ENCODE results near the gene COBLL1. TPM values are rescaled to one million over a fixed set of nuclear protein-coding genes. Genes with fewer than 3 reads are reported as not detected.

COBLL1 gene
- total RNA-seq, 2 donors from 2014 or later = 14.9 to 21.1 TPM

- no peak for DNase-seq (ENCODE audit: low spot score)
- no peak overlapping the region for H3K4me3 ChIP-seq
- H3K9me3 ChIP-seq = no peaks in the 10 kb centered on the region
- no peak overlapping the region for H3K27ac ChIP-seq
- no peak for TF ChIP-seq CTCF (IDR thresholded peaks at IDR 0.05)
- H3K27me3 ChIP-seq = no peaks in the 10 kb centered on the region
- H3K36me3 ChIP-seq = no peaks in the 10 kb centered on the region
- peaks cover 0 to 8% of the 10 kb centered on the region in 2 donors for H3K4me1 ChIP-seq
Measured at GRCh38 chr2:164815071-164815793, 26.4 kb downstream of the COBLL1 start.

GRCh38 chr2:164813535-164813934 lies 28.1 kb downstream of the COBLL1 start:
- H3K36me3 ChIP-seq = no peaks in the 10 kb centered on the region
- peaks cover 0 to 10% of the 10 kb centered on the region in 2 donors for H3K4me1 ChIP-seq
- H3K9me3 ChIP-seq = no peaks in the 10 kb centered on the region

GRCh38 chr2:164812378-164812777 lies 29.2 kb downstream of the COBLL1 start:
- H3K36me3 ChIP-seq = no peaks in the 10 kb centered on the region
- no peak for TF ChIP-seq CTCF (IDR thresholded peaks at IDR 0.05)
- DNase-seq (ENCODE audit: low spot score) = no peak
- no peak overlapping the region for H3K4me3 ChIP-seq
- H3K9me3 ChIP-seq = no peaks in the 10 kb centered on the region
- no peaks in the 10 kb centered on the region for H3K27me3 ChIP-seq
- peaks cover 0 to 16% of the 10 kb centered on the region in 2 donors for H3K4me1 ChIP-seq
- H3K27ac ChIP-seq = no peak overlapping the region

More at GRCh38 chr2:164813535-164813934, 28.1 kb downstream of the COBLL1 start:
- Histone ChIP-seq H3K4me3 (no peak overlapping the region), H3K27ac (no peak overlapping the region), H3K27me3 (no peaks in the 10 kb centered on the region)
- DNase-seq (ENCODE audit: low spot score) = no peak
- TF ChIP-seq CTCF (IDR thresholded peaks at IDR 0.05) = no peak

GRCh38 chr2:164811819-164812218 lies 29.8 kb downstream of the COBLL1 start:
- TF ChIP-seq CTCF (IDR thresholded peaks at IDR 0.05) = no peak
- H3K27ac ChIP-seq = no peak overlapping the region
- no peaks in the 10 kb centered on the region for H3K27me3 ChIP-seq
- H3K4me1 ChIP-seq = peaks cover 0 to 16% of the 10 kb centered on the region in 2 donors
- no peaks in the 10 kb centered on the region for H3K9me3 ChIP-seq
- no peak for DNase-seq (ENCODE audit: low spot score)
- H3K36me3 ChIP-seq = no peaks in the 10 kb centered on the region
- no peak overlapping the region for H3K4me3 ChIP-seq

- no peak overlapping the region for H3K4me3 ChIP-seq
- no peak overlapping the region for H3K27ac ChIP-seq
- no peaks in the 10 kb centered on the region for H3K27me3 ChIP-seq
- H3K36me3 ChIP-seq = no peaks in the 10 kb centered on the region
- TF ChIP-seq CTCF (IDR thresholded peaks at IDR 0.05) = no peak
- peaks cover 0 to 16% of the 10 kb centered on the region in 2 donors for H3K4me1 ChIP-seq
- DNase-seq (ENCODE audit: low spot score) = no peak
- H3K9me3 ChIP-seq = no peaks in the 10 kb centered on the region
Measured at GRCh38 chr2:164810843-164811242, 30.8 kb downstream of the COBLL1 start.

- no peak overlapping the region for H3K27ac ChIP-seq
- H3K4me1 ChIP-seq = peaks cover 0 to 16% of the 10 kb centered on the region in 2 donors
- no peaks in the 10 kb centered on the region for H3K27me3 ChIP-seq
- TF ChIP-seq CTCF (IDR thresholded peaks at IDR 0.05) = no peak
- H3K9me3 ChIP-seq = no peaks in the 10 kb centered on the region
- H3K36me3 ChIP-seq = no peaks in the 10 kb centered on the region
- DNase-seq (ENCODE audit: low spot score) = no peak
- no peak overlapping the region for H3K4me3 ChIP-seq
Measured at GRCh38 chr2:164808776-164809175, 32.8 kb downstream of the COBLL1 start.

All from right atrium auricular region (tissue), 2 donors.